ENCODE measurements around the gene PSMB3. TPM values are rescaled to one million over a fixed set of nuclear protein-coding genes. Genes with fewer than 3 reads are reported as not detected.

PSMB3 gene
- total and polyA plus RNA-seq, 9 of the 15 experiments (the other 6 are each of a cell fraction or from before 2014, with no cell fraction given) = 460 to 2,775 (median 574) TPM

DNA sequence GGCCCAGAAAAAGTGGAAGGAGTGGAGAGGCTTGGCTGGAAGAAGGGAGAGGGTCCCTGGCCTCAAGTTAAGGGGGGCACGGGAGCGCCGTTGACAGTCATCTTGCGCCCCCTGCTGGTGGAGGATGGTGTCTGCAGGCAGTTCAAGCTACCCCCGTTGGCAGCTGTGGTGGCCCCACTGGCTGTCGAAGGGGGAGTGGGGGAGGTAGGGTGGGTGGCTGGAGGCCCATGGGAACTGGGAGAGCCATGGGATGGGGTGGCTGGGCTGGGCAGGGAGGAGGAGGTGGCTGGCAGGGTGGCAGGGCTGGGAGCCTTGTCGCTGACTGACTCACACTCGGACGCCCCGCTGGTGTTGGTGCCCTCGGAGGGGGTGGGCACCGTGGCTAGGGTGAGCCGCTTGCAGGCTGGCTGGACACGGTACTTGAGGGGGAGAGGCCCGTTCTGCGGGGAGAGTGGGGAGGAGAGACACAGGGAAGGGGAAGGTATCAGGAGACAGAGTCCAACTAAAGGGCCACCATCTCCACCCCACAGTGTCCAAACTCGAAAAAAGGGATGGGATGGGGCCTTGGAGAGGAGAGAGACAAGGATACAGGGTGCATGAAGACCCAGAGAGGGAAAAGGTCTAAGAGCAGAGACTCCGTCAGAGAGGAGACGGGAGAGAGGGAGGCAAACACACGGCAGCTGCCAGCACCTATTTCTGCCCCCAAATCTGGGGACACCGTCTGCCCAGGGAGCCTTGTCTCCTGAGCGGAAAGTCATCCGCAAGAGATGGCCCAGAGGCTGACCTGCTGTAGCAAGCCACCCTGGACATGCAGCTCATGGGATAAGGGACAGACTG, 17.2 kb upstream of the PSMB3 start (continued):
- TF ChIP-seq, protein P1, sequence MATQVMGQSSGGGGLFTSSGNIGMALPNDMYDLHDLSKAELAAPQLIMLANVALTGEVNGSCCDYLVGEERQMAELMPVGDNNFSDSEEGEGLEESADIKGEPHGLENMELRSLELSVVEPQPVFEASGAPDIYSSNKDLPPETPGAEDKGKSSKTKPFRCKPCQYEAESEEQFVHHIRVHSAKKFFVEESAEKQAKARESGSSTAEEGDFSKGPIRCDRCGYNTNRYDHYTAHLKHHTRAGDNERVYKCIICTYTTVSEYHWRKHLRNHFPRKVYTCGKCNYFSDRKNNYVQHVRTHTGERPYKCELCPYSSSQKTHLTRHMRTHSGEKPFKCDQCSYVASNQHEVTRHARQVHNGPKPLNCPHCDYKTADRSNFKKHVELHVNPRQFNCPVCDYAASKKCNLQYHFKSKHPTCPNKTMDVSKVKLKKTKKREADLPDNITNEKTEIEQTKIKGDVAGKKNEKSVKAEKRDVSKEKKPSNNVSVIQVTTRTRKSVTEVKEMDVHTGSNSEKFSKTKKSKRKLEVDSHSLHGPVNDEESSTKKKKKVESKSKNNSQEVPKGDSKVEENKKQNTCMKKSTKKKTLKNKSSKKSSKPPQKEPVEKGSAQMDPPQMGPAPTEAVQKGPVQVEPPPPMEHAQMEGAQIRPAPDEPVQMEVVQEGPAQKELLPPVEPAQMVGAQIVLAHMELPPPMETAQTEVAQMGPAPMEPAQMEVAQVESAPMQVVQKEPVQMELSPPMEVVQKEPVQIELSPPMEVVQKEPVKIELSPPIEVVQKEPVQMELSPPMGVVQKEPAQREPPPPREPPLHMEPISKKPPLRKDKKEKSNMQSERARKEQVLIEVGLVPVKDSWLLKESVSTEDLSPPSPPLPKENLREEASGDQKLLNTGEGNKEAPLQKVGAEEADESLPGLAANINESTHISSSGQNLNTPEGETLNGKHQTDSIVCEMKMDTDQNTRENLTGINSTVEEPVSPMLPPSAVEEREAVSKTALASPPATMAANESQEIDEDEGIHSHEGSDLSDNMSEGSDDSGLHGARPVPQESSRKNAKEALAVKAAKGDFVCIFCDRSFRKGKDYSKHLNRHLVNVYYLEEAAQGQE (IDR thresholded peaks at IDR 0.05; ENCODE audit: borderline replicate concordance) = peak; percentile 75
- TF ChIP-seq, protein P1 (CRISPR knock-in tag; IDR thresholded peaks at IDR 0.05; ENCODE audit: low read depth) = no peak
- TF ChIP-seq SAFB (IDR thresholded peaks at IDR 0.05; ENCODE audit: borderline replicate concordance, low read depth, low read length) = no peak
- peak in 1 of 2 experiments; percentile 24; a peak in 1 of 4 replicates for TF ChIP-seq MAZ (CRISPR knock-in tag; conservative IDR thresholded peaks at IDR 0.05 in 1 of 2, IDR thresholded peaks at IDR 0.05 in 1 of 2)
- TF ChIP-seq ZEB2 (IDR thresholded peaks at IDR 0.05) = no peak
- no peak for TF ChIP-seq NFYB (IDR thresholded peaks at IDR 0.05; ENCODE audit: extremely low read depth, insufficient read length)
- peak; percentile 88 for TF ChIP-seq HDGF (IDR thresholded peaks at IDR 0.05)
- peak; percentile 29; the same call in 1 of the 2 replicates for TF ChIP-seq MYNN (IDR thresholded peaks at IDR 0.05)
- TF ChIP-seq MYNN (CRISPR knock-in tag; IDR thresholded peaks at IDR 0.05) = no peak
- peak; percentile 79 for TF ChIP-seq CC2D1A (IDR thresholded peaks at IDR 0.05)
- 0 out of 2 replicates have a peak, but pooled peaks have one; percentile 19 for TF ChIP-seq MTA1 (IDR thresholded peaks at IDR 0.05; ENCODE audit: borderline replicate concordance)
- peak; percentile 70 to 76 for TF ChIP-seq RAD21 (CRISPR knock-in tag; conservative IDR thresholded peaks at IDR 0.05 in 1 of 2, IDR thresholded peaks at IDR 0.05 in 1 of 2)
- TF ChIP-seq, protein P2, sequence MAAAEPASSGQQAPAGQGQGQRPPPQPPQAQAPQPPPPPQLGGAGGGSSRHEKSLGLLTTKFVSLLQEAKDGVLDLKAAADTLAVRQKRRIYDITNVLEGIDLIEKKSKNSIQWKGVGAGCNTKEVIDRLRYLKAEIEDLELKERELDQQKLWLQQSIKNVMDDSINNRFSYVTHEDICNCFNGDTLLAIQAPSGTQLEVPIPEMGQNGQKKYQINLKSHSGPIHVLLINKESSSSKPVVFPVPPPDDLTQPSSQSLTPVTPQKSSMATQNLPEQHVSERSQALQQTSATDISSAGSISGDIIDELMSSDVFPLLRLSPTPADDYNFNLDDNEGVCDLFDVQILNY (CRISPR knock-in tag; IDR thresholded peaks at IDR 0.05) = no peak
- TF ChIP-seq, protein P3, sequence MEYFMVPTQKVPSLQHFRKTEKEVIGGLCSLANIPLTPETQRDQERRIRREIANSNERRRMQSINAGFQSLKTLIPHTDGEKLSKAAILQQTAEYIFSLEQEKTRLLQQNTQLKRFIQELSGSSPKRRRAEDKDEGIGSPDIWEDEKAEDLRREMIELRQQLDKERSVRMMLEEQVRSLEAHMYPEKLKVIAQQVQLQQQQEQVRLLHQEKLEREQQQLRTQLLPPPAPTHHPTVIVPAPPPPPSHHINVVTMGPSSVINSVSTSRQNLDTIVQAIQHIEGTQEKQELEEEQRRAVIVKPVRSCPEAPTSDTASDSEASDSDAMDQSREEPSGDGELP (CRISPR knock-in tag; IDR thresholded peaks at IDR 0.05; ENCODE audit: borderline replicate concordance) = peak; percentile 54; the same call in 1 of the 2 replicates
- TF ChIP-seq, protein P4, sequence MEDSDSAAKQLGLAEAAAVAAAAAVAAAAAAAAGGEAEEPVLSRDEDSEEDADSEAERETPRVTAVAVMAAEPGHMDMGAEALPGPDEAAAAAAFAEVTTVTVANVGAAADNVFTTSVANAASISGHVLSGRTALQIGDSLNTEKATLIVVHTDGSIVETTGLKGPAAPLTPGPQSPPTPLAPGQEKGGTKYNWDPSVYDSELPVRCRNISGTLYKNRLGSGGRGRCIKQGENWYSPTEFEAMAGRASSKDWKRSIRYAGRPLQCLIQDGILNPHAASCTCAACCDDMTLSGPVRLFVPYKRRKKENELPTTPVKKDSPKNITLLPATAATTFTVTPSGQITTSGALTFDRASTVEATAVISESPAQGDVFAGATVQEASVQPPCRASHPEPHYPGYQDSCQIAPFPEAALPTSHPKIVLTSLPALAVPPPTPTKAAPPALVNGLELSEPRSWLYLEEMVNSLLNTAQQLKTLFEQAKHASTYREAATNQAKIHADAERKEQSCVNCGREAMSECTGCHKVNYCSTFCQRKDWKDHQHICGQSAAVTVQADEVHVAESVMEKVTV (CRISPR knock-in tag; IDR thresholded peaks at IDR 0.05) = peak; percentile 59; the same call in 1 of the 2 replicates
- TF ChIP-seq ZNF431 (CRISPR knock-in tag; IDR thresholded peaks at IDR 0.05) = no peak
- no peak for TF ChIP-seq NFIC (IDR thresholded peaks at IDR 0.05)

Data from K562 (cell line).